ENCODE data around the gene MARS1.

The MARS1 gene

GRCh38 chr12:57549909-57550640, 62.2 kb downstream of the MARS1 start, which contains the start of gene KIF5A (continued):
- TF ChIP-seq BCL6B (tag by site-specific recombination; IDR thresholded peaks at IDR 0.05) (no peak), ZNF776 (tag by site-specific recombination; IDR thresholded peaks at IDR 0.05; ENCODE audit: borderline replicate concordance) (no peak), ZBTB20 (tag by site-specific recombination; IDR thresholded peaks at IDR 0.05) (peak; percentile 91), OVOL3 (tag by site-specific recombination; IDR thresholded peaks at IDR 0.05) (0 out of 2 replicates have a peak, but pooled peaks have one; percentile 27), ZNF112 (tag by site-specific recombination; IDR thresholded peaks at IDR 0.05) (no peak), ZNF660 (tag by site-specific recombination; IDR thresholded peaks at IDR 0.05) (no peak), TRIM28 (IDR thresholded peaks at IDR 0.05; ENCODE audit: borderline replicate concordance, low read length) (no peak), ZNF140 (tag by site-specific recombination; IDR thresholded peaks at IDR 0.05) (no peak), ZNF654 (tag by site-specific recombination; IDR thresholded peaks at IDR 0.05; ENCODE audit: low read depth) (no peak), ZNF747 (tag by site-specific recombination; IDR thresholded peaks at IDR 0.05) (no peak), ZNF791 (tag by site-specific recombination; IDR thresholded peaks at IDR 0.05) (no peak), ZNF404 (tag by site-specific recombination; IDR thresholded peaks at IDR 0.05) (no peak), ZNF274 (IDR thresholded peaks at IDR 0.05; ENCODE audit: low read length) (no peak), ZNF274 (tag by site-specific recombination; IDR thresholded peaks at IDR 0.05; ENCODE audit: borderline replicate concordance) (no peak), ZNF24 (tag by site-specific recombination; IDR thresholded peaks at IDR 0.05) (no peak), ZNF416 (tag by site-specific recombination; IDR thresholded peaks at IDR 0.05) (no peak), ZNF785 (tag by site-specific recombination; IDR thresholded peaks at IDR 0.05) (no peak), YY2 (tag by site-specific recombination; IDR thresholded peaks at IDR 0.05) (0 out of 2 replicates have a peak, but pooled peaks have one; percentile 41), ZNF677 (tag by site-specific recombination; IDR thresholded peaks at IDR 0.05) (no peak), ZNF529 (tag by site-specific recombination; IDR thresholded peaks at IDR 0.05; ENCODE audit: insufficient replicate concordance) (no peak), ZNF248 (tag by site-specific recombination; IDR thresholded peaks at IDR 0.05) (no peak), KLF1 (tag by site-specific recombination; IDR thresholded peaks at IDR 0.05) (peak; percentile 70), ZNF548 (tag by site-specific recombination; IDR thresholded peaks at IDR 0.05) (no peak), ZNF670 (tag by site-specific recombination; IDR thresholded peaks at IDR 0.05; ENCODE audit: low read depth) (no peak), ZNF48 (tag by site-specific recombination; IDR thresholded peaks at IDR 0.05) (no peak), RBAK (tag by site-specific recombination; IDR thresholded peaks at IDR 0.05) (no peak), KLF16 (tag by site-specific recombination; IDR thresholded peaks at IDR 0.05) (0 out of 2 replicates have a peak, but pooled peaks have one; percentile 33), OSR2 (tag by site-specific recombination; IDR thresholded peaks at IDR 0.05) (no peak)
- TF ChIP-seq, protein P1, sequence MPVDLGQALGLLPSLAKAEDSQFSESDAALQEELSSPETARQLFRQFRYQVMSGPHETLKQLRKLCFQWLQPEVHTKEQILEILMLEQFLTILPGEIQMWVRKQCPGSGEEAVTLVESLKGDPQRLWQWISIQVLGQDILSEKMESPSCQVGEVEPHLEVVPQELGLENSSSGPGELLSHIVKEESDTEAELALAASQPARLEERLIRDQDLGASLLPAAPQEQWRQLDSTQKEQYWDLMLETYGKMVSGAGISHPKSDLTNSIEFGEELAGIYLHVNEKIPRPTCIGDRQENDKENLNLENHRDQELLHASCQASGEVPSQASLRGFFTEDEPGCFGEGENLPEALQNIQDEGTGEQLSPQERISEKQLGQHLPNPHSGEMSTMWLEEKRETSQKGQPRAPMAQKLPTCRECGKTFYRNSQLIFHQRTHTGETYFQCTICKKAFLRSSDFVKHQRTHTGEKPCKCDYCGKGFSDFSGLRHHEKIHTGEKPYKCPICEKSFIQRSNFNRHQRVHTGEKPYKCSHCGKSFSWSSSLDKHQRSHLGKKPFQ (tag by site-specific recombination; IDR thresholded peaks at IDR 0.05) = no peak
- TF ChIP-seq, protein P2, sequence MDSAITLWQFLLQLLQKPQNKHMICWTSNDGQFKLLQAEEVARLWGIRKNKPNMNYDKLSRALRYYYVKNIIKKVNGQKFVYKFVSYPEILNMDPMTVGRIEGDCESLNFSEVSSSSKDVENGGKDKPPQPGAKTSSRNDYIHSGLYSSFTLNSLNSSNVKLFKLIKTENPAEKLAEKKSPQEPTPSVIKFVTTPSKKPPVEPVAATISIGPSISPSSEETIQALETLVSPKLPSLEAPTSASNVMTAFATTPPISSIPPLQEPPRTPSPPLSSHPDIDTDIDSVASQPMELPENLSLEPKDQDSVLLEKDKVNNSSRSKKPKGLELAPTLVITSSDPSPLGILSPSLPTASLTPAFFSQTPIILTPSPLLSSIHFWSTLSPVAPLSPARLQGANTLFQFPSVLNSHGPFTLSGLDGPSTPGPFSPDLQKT (IDR thresholded peaks at IDR 0.05; ENCODE audit: borderline replicate concordance, low read depth, low read length) = no peak
- TF ChIP-seq, protein P3, sequence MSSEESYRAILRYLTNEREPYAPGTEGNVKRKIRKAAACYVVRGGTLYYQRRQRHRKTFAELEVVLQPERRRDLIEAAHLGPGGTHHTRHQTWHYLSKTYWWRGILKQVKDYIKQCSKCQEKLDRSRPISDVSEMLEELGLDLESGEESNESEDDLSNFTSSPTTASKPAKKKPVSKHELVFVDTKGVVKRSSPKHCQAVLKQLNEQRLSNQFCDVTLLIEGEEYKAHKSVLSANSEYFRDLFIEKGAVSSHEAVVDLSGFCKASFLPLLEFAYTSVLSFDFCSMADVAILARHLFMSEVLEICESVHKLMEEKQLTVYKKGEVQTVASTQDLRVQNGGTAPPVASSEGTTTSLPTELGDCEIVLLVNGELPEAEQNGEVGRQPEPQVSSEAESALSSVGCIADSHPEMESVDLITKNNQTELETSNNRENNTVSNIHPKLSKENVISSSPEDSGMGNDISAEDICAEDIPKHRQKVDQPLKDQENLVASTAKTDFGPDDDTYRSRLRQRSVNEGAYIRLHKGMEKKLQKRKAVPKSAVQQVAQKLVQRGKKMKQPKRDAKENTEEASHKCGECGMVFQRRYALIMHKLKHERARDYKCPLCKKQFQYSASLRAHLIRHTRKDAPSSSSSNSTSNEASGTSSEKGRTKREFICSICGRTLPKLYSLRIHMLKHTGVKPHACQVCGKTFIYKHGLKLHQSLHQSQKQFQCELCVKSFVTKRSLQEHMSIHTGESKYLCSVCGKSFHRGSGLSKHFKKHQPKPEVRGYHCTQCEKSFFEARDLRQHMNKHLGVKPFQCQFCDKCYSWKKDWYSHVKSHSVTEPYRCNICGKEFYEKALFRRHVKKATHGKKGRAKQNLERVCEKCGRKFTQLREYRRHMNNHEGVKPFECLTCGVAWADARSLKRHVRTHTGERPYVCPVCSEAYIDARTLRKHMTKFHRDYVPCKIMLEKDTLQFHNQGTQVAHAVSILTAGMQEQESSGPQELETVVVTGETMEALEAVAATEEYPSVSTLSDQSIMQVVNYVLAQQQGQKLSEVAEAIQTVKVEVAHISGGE (tag by site-specific recombination; conservative IDR thresholded peaks at IDR 0.05; ENCODE audit: low read depth) = peak; percentile 25; the same call in 1 of the 2 replicates
